GM12892 (cell line): ENCODE measurements around the gene CCDC30.
A peak's percentile ranks its signal among the peaks of the same experiment; 100 is the strongest.
"Not testable (repeated sequence)": the region's sequence is repeated elsewhere in the genome, so short reads cannot be mapped to it uniquely, and the experiment has no call there.

ENCODE experiments used
- DNase-seq: peaks from one replicate; pipeline ENCODE4 v3.0.0; 2011; ENCODE audit not compliant: insufficient read length
- FAIRE-seq: peaks from 2 replicates; lab custom pipeline; 2011; peaks lifted over from hg19 to GRCh38; lab: Jason Lieb, UNC
- POLR2A ChIP-seq: IDR thresholded peaks from 2 replicates; pipeline ENCODE4 v1.6.1; 2011; ENCODE audit warnings: low read depth, low read length, control low read depth
- POLR2AphosphoS5 ChIP-seq: IDR thresholded peaks from 2 replicates; pipeline ENCODE4 v1.6.1; 2011; ENCODE audit warnings: low read depth, low read length, control low read depth
- TAF1 ChIP-seq: IDR thresholded peaks from 2 replicates; pipeline ENCODE4 v1.6.1; 2011; ENCODE audit warnings: low read depth, mild to moderate bottlenecking, control low read depth, low read length, borderline replicate concordance

The CCDC30 gene

GRCh38 chr1:42454403-42454802 lies 8.7 kb upstream of the CCDC30 start:
- DNase-seq (no peak), FAIRE-seq (no peak)
- no peak for TF ChIP-seq POLR2AphosphoS5
- TF ChIP-seq POLR2A, result no peak
- no peak for TF ChIP-seq TAF1

- TF ChIP-seq POLR2A (peak; percentile 92), POLR2AphosphoS5 (peak; percentile 92), TAF1 (peak; percentile 77)
- FAIRE-seq, result peak; percentile 98
- DNase-seq, result peak; percentile 82
Observed at GRCh38 chr1:42456010-42456753, 6.9 kb upstream of the CCDC30 start, which contains the start of the genes PPCS and ZMYND12. Gene PPCS, plus strand, starts transcription at chr1:42456543. Its CDS starts 23 bp downstream, at chr1:42456566. Gene ZMYND12, minus strand, starts transcription at chr1:42456022. Its CDS starts 25 bp downstream, at chr1:42455997.

DNA sequence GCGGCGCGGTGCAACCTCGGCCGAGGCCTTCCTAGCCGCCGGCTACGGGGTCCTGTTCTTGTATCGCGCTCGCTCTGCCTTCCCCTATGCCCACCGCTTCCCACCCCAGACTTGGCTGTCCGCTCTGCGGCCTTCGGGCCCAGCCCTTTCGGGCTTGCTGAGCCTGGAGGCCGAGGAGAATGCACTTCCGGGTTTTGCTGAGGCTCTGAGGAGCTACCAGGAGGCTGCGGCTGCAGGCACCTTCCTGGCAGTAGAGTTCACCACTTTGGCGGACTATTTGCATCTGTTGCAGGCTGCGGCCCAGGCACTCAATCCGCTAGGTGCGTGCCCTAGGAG lies 6.4 kb upstream of the CCDC30 start:
- FAIRE-seq, result peak; percentile 76
- DNase-seq, result peak; percentile 65
- TF ChIP-seq TAF1, result no peak
- TF ChIP-seq POLR2AphosphoS5, result peak; percentile 5
- no peak for TF ChIP-seq POLR2A

- DNase-seq, result no peak
- FAIRE-seq, result no peak
- no peak for TF ChIP-seq POLR2AphosphoS5
- no peak for TF ChIP-seq TAF1
- no peak for TF ChIP-seq POLR2A
Observed at GRCh38 chr1:42461196-42461595, 1.9 kb upstream of the CCDC30 start.

GRCh38 chr1:42463921-42464320 lies 835 bp downstream of the CCDC30 start:
- TF ChIP-seq POLR2A, result no peak
- no peak for TF ChIP-seq TAF1
- TF ChIP-seq POLR2AphosphoS5, result no peak
- DNase-seq (no peak), FAIRE-seq (no peak)

GRCh38 chr1:42466030-42466429 lies 2.9 kb downstream of the CCDC30 start:
- FAIRE-seq, result no peak
- TF ChIP-seq TAF1 (no peak), POLR2AphosphoS5 (no peak)
- DNase-seq, result no peak

- TF ChIP-seq POLR2A (no peak), TAF1 (no peak), POLR2AphosphoS5 (no peak)
- DNase-seq (no peak), FAIRE-seq (peak; percentile 88)
Observed at GRCh38 chr1:42469727-42470126, 6.6 kb downstream of the CCDC30 start.

- FAIRE-seq (no peak), DNase-seq (no peak)
- TF ChIP-seq POLR2A (no peak), TAF1 (no peak), POLR2AphosphoS5 (no peak)
Observed at GRCh38 chr1:42476605-42477004, 13.5 kb downstream of the CCDC30 start.

DNA sequence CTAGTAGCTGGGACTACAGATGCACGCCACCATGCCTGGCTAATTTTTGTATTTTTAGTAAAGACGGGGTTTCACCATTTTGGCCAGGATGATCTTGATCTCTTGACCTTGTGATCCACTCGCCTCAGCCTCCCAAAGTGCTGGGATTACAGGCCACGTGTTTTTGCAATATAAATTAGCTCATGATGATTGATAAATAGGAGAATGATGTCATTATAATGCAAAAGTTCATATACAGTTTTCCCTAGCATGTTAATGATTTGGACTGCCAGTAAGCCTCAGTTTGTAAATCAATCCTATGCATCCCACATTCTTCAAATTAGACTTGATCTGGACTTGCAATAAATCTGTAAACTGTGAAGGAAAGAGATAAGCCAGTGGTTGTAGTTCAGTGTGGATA lies 14.3 kb downstream of the CCDC30 start:
- not testable (repeated sequence) for FAIRE-seq, DNase-seq

DNA sequence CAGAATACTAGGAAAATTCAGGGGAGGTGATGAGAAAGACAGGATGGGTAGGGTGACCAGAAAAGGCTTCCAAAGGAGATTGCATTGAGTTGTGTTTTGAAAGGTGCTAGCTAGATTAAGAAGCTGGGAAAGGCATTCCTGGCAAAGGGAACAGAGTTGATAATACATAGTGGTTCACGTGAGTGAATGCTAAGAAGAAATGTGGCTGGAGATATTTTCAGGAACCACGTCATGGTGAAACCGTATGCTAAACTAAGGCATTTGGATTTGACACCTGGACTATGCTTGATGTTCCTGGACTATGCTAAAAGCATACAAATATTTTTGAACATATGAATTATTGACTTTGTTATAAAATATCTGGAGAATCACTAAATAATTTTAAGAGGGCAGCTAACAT lies 14.7 kb downstream of the CCDC30 start:
- no peak for DNase-seq
- no peak for FAIRE-seq
- TF ChIP-seq POLR2A (no peak), TAF1 (no peak)

GRCh38 chr1:42479621-42480020 lies 16.5 kb downstream of the CCDC30 start:
- DNase-seq, result no peak

DNA sequence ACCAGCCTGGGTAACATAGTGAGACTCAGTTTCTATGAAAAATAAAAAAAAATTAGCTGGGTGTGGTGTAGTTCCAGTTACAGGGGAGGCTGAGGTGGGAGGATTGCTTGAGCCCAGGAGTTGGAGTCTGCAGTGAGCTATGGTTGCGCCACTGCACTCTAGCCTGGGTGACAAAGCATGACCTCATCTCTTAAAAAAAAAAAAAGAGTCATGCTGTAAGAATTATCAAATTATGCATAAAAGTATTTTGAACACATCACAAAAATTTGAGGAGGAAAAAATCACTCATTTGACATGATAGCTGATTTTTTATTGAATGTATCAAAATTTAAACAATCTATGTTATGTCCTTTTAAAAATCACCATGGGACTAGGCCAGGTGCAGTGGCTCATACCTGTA lies 17.8 kb downstream of the CCDC30 start:
- no peak for TF ChIP-seq TAF1
- no peak for TF ChIP-seq POLR2AphosphoS5
- no peak for TF ChIP-seq POLR2A
- no peak for DNase-seq
- no peak for FAIRE-seq

More at GRCh38 chr1:42479621-42480020, 16.5 kb downstream of the CCDC30 start:
- no peak for FAIRE-seq
- TF ChIP-seq POLR2AphosphoS5 (no peak), POLR2A (no peak), TAF1 (no peak)
